ENCODE measurements around the gene USP17L22.
"Not testable (repeated sequence)": the region's sequence is repeated elsewhere in the genome, so short reads cannot be mapped to it uniquely, and the experiment has no call there.

The USP17L22 gene

GRCh38 chr4:9267319-9267718, at the start of gene USP17L22:
TSS of gene USP17L22 (plus strand) at chr4:9267619. CDS start at chr4:9267619, 0 bp downstream.
- not testable (repeated sequence) for FAIRE-seq; DNase-seq (ENCODE audit: low spot score)

GRCh38 chr4:9219852-9220251, 47.6 kb upstream of the USP17L22 start, which contains the start of gene USP17L12:
TSS of gene USP17L12 (plus strand) at chr4:9220152. CDS start at chr4:9220152, 0 bp downstream.
- not testable (repeated sequence) for FAIRE-seq; DNase-seq (ENCODE audit: low spot score)

- not testable (repeated sequence) for DNase-seq (ENCODE audit: low spot score); FAIRE-seq
Observed at GRCh38 chr4:9224596-9224995, 42.8 kb upstream of the USP17L22 start, which contains the start of gene USP17L13. TSS of gene USP17L13 (plus strand) at chr4:9224896. CDS start at chr4:9224896, 0 bp downstream.

- not testable (repeated sequence) for DNase-seq (ENCODE audit: low spot score); FAIRE-seq
Observed at GRCh38 chr4:9230249-9230648, 37.2 kb upstream of the USP17L22 start.

- not testable (repeated sequence) for DNase-seq (ENCODE audit: low spot score); FAIRE-seq
Observed at GRCh38 chr4:9234085-9234484, 33.3 kb upstream of the USP17L22 start, which contains the start of gene USP17L15. TSS of gene USP17L15 (plus strand) at chr4:9234385. CDS start at chr4:9234385, 0 bp downstream.

GRCh38 chr4:9238461-9238860, 29.0 kb upstream of the USP17L22 start:
- FAIRE-seq; DNase-seq (ENCODE audit: low spot score): not testable (repeated sequence)

- not testable (repeated sequence) for FAIRE-seq
Observed at GRCh38 chr4:9243579-9243978, 23.8 kb upstream of the USP17L22 start, which contains the start of gene USP17L17. TSS of gene USP17L17 (plus strand) at chr4:9243879. CDS start at chr4:9243879, 0 bp downstream.

GRCh38 chr4:9247953-9248680, 19.3 kb upstream of the USP17L22 start, which contains the start of gene USP17L18:
TSS of gene USP17L18 (plus strand) at chr4:9248630. CDS start at chr4:9248630, 0 bp downstream.
- not testable (repeated sequence) for DNase-seq (ENCODE audit: low spot score); FAIRE-seq

More at GRCh38 chr4:9243579-9243978, 23.8 kb upstream of the USP17L22 start, which contains the start of gene USP17L17:
- DNase-seq (ENCODE audit: low spot score), result not testable (repeated sequence)

- not testable (repeated sequence) for DNase-seq (ENCODE audit: low spot score); FAIRE-seq
Observed at GRCh38 chr4:9253078-9253477, 14.3 kb upstream of the USP17L22 start, which contains the start of gene USP17L19. TSS of gene USP17L19 (plus strand) at chr4:9253378. CDS start at chr4:9253378, 0 bp downstream.

GRCh38 chr4:9257824-9258223, 9.6 kb upstream of the USP17L22 start, which contains the start of gene USP17L20:
TSS of gene USP17L20 (plus strand) at chr4:9258124. CDS start at chr4:9258124, 0 bp downstream.
- not testable (repeated sequence) for DNase-seq (ENCODE audit: low spot score); FAIRE-seq

GRCh38 chr4:9262572-9262971, 4.8 kb upstream of the USP17L22 start, which contains the start of gene USP17L21:
TSS of gene USP17L21 (plus strand) at chr4:9262872. CDS start at chr4:9262872, 0 bp downstream.
- DNase-seq (ENCODE audit: low spot score); FAIRE-seq: not testable (repeated sequence)

GRCh38 chr4:9271719-9272118, 4.3 kb downstream of the USP17L22 start:
- not testable (repeated sequence) for DNase-seq (ENCODE audit: low spot score); FAIRE-seq

Measured in urothelium cell line (cell line).